ENCODE measurements around the gene NLE1.
"Not testable (repeated sequence)": the region's sequence is repeated elsewhere in the genome, so short reads cannot be mapped to it uniquely, and the experiment has no call there.

DNA sequence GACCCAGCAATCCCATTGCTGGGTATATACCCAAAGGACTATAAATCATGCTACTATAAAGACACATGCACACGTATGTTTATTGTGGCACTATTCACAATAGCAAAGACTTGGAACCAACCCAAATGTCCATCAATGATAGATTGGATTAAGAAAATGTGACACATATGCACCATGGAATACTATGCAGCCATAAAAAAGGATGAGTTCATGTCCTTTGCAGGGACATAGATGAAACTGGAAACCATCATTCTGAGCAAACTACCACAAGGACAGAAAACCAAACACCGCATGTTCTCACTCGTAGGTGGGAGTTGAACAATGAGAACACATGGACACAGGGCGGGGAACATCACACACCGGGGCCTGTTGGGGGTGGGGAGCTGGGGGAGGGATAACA is 37.3 kb upstream of the NLE1 start:
- TF ChIP-seq CTCF, POLR2AphosphoS5 (IDR thresholded peaks at IDR 0.05): not testable (repeated sequence)

All from breast epithelium (tissue), 3 donors.